Fibroblast of villous mesenchyme (primary cell): ENCODE measurements around the gene CAPN1. TPM values are rescaled to one million over a fixed set of nuclear protein-coding genes. Genes with fewer than 3 reads are reported as not detected.
"Not testable (repeated sequence)": the region's sequence is repeated elsewhere in the genome, so short reads cannot be mapped to it uniquely, and the experiment has no call there.

Experiments
- DNase-seq: peaks from one replicate; pipeline ENCODE4 v3.0.0-alpha.2; 2010; ENCODE audit warnings: low read depth
- H3K4me3 ChIP-seq: 2 replicates; pipeline ENCODE4 v1.5.1; 2011; ENCODE audit warnings: low read depth, mild to moderate bottlenecking, low read length
- total RNA-seq: library from RNA; depleted of rRNA; stranded (reverse); fragments of >200 nt; gene quantifications from 2 replicates; pipeline ENCODE4 v1.2.3, GENCODE V29; 2012
- TF ChIP-seq, protein P1 (sequence below): IDR thresholded peaks from 2 replicates; pipeline ENCODE4 v1.5.1; 2012; ENCODE audit warnings: low read depth, mild to moderate bottlenecking, low read length; ENCODE audit not compliant: insufficient read depth

Gene CAPN1
- total RNA-seq, 1 donor: 123 TPM

DNA sequence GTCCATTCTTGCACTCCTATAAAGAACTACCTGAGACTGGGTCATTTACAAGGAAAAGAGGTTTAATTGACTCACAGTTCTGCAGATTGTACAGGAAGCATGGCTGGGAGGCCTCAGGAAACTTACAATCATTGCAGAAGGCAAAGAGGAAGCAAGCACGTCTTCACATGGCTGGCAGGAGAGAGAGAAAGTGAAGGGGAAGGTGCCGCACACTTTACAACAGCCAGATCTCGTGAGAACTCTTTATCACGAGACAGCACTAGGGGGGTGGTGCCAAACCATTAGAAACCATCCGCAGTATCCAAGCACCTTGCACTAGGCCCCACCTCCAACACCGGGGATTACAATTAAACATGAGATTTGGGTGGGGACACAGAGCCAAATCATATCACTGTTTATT lies 60.7 kb downstream of the CAPN1 start:
- TF ChIP-seq, protein P1, sequence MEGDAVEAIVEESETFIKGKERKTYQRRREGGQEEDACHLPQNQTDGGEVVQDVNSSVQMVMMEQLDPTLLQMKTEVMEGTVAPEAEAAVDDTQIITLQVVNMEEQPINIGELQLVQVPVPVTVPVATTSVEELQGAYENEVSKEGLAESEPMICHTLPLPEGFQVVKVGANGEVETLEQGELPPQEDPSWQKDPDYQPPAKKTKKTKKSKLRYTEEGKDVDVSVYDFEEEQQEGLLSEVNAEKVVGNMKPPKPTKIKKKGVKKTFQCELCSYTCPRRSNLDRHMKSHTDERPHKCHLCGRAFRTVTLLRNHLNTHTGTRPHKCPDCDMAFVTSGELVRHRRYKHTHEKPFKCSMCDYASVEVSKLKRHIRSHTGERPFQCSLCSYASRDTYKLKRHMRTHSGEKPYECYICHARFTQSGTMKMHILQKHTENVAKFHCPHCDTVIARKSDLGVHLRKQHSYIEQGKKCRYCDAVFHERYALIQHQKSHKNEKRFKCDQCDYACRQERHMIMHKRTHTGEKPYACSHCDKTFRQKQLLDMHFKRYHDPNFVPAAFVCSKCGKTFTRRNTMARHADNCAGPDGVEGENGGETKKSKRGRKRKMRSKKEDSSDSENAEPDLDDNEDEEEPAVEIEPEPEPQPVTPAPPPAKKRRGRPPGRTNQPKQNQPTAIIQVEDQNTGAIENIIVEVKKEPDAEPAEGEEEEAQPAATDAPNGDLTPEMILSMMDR: no peak
- DNase-seq: no peak
- H3K4me3 ChIP-seq: no peak overlapping the region

GRCh38 chr11:65243797-65244196 lies 62.1 kb downstream of the CAPN1 start:
- TF ChIP-seq, protein P1: no peak
- no peak for DNase-seq

GRCh38 chr11:65245046-65245445 lies 63.3 kb downstream of the CAPN1 start:
- H3K4me3 ChIP-seq, DNase-seq: not testable (repeated sequence)

More at GRCh38 chr11:65243797-65244196, 62.1 kb downstream of the CAPN1 start:
- H3K4me3 ChIP-seq: no peak overlapping the region

DNA sequence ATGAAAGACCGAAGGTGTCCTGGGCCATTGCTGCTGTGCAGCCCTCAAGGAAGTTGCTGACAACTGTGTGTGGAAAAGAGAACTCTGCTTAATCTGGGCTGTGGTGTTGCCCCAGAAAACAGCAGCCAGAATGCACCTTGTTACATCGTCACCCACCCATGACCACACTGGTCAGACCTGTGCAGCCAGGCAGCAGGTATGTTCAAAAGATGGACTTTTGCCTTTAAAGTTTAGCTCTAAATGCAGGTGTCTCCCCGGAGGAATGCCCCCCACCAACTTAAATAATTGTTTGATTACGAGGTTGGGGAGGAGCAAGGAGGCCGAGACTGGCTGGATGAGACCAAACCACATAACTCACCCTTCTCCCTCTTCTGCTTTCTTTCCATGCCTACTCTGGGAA lies 64.8 kb downstream of the CAPN1 start:
- H3K4me3 ChIP-seq: no peak overlapping the region
- no peak for DNase-seq
- TF ChIP-seq, protein P1: no peak

GRCh38 chr11:65248184-65248710 lies 66.5 kb downstream of the CAPN1 start:
- not testable (repeated sequence) for H3K4me3 ChIP-seq, DNase-seq

DNA sequence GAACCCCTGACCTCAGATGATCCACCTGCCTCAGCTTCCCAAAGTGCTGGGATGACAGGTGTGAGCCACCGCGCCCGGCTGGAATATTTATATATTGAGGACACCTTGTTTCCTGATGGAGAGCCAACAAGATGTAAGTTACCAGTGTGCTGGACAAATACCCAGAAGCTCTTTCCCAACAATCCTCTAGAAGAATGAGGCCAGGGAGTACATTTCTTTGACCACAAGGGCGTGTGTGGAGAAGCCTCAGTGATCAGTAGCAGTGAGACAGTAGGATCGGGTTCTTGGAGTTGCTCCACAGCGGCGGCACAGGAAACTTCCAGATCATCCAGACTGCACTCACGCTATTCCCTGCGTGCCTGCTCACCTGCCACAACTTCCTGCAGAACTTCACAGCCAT lies 69.7 kb downstream of the CAPN1 start:
- no peak overlapping the region for H3K4me3 ChIP-seq
- TF ChIP-seq, protein P1: no peak
- peak; percentile 25 for DNase-seq

DNA sequence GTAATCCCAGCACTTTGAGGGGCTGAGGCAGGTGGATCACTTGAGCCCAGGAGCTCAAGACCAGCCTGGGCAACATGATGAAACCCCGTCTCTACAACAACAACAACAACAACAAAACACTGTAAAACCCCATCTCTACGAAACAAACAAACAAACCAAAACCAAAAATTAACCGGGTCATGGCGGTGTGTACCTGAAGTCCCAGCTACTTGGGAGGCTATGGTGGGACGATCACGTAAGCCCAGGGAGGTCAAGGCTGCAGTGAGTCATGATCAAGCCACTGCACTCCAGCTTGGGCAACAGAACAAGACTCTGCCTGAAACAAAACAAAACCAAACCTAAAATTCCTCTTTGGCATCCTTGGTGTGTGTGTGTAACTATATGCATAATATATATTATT lies 73.0 kb downstream of the CAPN1 start:
- no peak for DNase-seq
- H3K4me3 ChIP-seq: no peak overlapping the region
- TF ChIP-seq, protein P1: no peak

DNA sequence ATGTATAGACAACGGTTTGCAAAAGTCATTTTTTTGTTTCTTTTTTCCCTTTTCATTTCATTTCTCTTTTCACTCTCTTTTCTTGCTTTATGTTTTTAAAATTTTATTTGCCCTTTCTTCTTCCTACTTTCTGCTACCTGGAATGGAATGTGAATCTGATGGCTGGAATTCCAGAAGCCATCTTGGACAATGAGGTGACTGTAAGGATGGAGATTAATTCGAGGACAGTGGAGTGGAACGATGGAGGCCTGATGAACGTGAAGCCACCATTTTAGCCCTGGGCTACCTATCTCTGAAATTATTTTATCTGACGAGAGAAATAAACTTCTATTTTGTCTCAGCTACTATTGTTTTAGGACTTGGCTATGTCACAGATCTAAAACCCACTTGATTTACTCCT lies 77.3 kb downstream of the CAPN1 start:
- TF ChIP-seq, protein P1: no peak
- DNase-seq: no peak
- no peak overlapping the region for H3K4me3 ChIP-seq
